K562 treated with DMSO at 1 percent for 12 hours (cell line): ENCODE measurements around the gene SPTSSA. TPM values are rescaled to one million over a fixed set of nuclear protein-coding genes. Genes with fewer than 3 reads are reported as not detected.

Source experiments
- total RNA-seq: library from RNA; unstranded; fragments of 300-600 nt; gene quantifications from 2 replicates; pipeline ENCODE4 v1.2.3, GENCODE V29; 2022; ENCODE audit not compliant: insufficient read depth

The SPTSSA gene
- 13.4 and 21.8 TPM in 2 replicates for total RNA-seq

GRCh38 chr14:34462132-34462893, at the start of gene SPTSSA:
SPTSSA (minus strand) TSS chr14:34462240; CDS start chr14:34462207, 33 bp downstream.

Other genes with a start within 250 kb of the SPTSSA start
- 18.3 and 25.5 TPM in 2 replicates for gene EAPP, start 77.5 kb upstream of the SPTSSA start, total RNA-seq
- 25.0 and 34.6 TPM in 2 replicates for gene SNX6, start 167.9 kb upstream of the SPTSSA start, total RNA-seq